Measurements from ENCODE around the gene CBX4. TPM values are rescaled to one million over a fixed set of nuclear protein-coding genes. Genes with fewer than 3 reads are reported as not detected.
A peak's percentile ranks its signal among the peaks of the same experiment; 100 is the strongest.

The CBX4 gene
- total and polyA plus RNA-seq, 2 of the 13 experiments (the other 11 are each of a cell fraction or from before 2014, with no cell fraction given), result 25.8 to 50.8 TPM

- TF ChIP-seq ZBTB2 (CRISPR knock-in tag; IDR thresholded peaks at IDR 0.05; ENCODE audit: low read depth) (no peak), TFDP2 (CRISPR knock-in tag; IDR thresholded peaks at IDR 0.05) (0 out of 2 replicates have a peak, but pooled peaks have one; percentile 18), ZC3H4 (CRISPR knock-in tag; IDR thresholded peaks at IDR 0.05; ENCODE audit: borderline replicate concordance) (0 out of 2 replicates have a peak, but pooled peaks have one; percentile 28), ELF1 (CRISPR knock-in tag; IDR thresholded peaks at IDR 0.05) (no peak), ZMYM3 (CRISPR knock-in tag; IDR thresholded peaks at IDR 0.05) (no peak; the same call in 1 of the 2 replicates), NCOA5 (CRISPR knock-in tag; IDR thresholded peaks at IDR 0.05) (no peak), ZNF678 (CRISPR knock-in tag; IDR thresholded peaks at IDR 0.05) (no peak), MIXL1 (CRISPR knock-in tag; IDR thresholded peaks at IDR 0.05) (no peak), ZNF260 (CRISPR knock-in tag; IDR thresholded peaks at IDR 0.05; ENCODE audit: borderline replicate concordance, low read depth) (no peak), ZFP90 (CRISPR knock-in tag; IDR thresholded peaks at IDR 0.05; ENCODE audit: borderline replicate concordance) (no peak), TBX2 (CRISPR knock-in tag; IDR thresholded peaks at IDR 0.05; ENCODE audit: borderline replicate concordance) (0 out of 2 replicates have a peak, but pooled peaks have one; percentile 28), ZNF275 (CRISPR knock-in tag; IDR thresholded peaks at IDR 0.05; ENCODE audit: borderline replicate concordance) (no peak), BATF2 (CRISPR knock-in tag; IDR thresholded peaks at IDR 0.05) (no peak), ZNF367 (CRISPR knock-in tag; IDR thresholded peaks at IDR 0.05; ENCODE audit: borderline replicate concordance) (no peak), HDAC1 (CRISPR knock-in tag; IDR thresholded peaks at IDR 0.05) (no peak), ZNF724P (CRISPR knock-in tag; IDR thresholded peaks at IDR 0.05; ENCODE audit: borderline replicate concordance) (no peak), NR2F2 (IDR thresholded peaks at IDR 0.05; ENCODE audit: borderline replicate concordance, low read depth) (no peak), GATAD1 (CRISPR knock-in tag; IDR thresholded peaks at IDR 0.05) (no peak), THAP11 (CRISPR knock-in tag; IDR thresholded peaks at IDR 0.05) (no peak), TMF1 (CRISPR knock-in tag; IDR thresholded peaks at IDR 0.05; ENCODE audit: low read depth) (no peak), BHLHE40 (IDR thresholded peaks at IDR 0.05; ENCODE audit: low read length) (no peak), CHCHD3 (CRISPR knock-in tag; IDR thresholded peaks at IDR 0.05) (no peak), SKI (IDR thresholded peaks at IDR 0.05; ENCODE audit: partially characterized antibody) (no peak), ZC3H13 (CRISPR knock-in tag; IDR thresholded peaks at IDR 0.05) (no peak), ZNF256 (CRISPR knock-in tag; conservative IDR thresholded peaks at IDR 0.05) (no peak)
- TF ChIP-seq, protein P1, sequence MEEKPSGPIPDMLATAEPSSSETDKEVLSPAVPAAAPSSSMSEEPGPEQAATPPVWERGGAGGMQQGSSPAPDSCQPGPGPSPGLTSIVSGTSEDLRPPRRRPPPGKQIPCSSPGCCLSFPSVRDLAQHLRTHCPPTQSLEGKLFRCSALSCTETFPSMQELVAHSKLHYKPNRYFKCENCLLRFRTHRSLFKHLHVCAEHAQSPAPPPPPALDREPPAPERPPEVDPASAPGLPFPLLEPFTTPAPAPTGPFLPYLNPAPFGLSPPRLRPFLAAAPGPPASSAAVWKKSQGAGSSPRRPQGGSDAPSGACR (CRISPR knock-in tag; IDR thresholded peaks at IDR 0.05), result no peak
These were observed 48.2 kb downstream of the CBX4 start (continued) for GRCh38 chr17:79790805-79791734.
